Measurements from ENCODE around the gene HMMR. TPM values are rescaled to one million over a fixed set of nuclear protein-coding genes. Genes with fewer than 3 reads are reported as not detected.

The HMMR gene
- total and polyA plus RNA-seq, 7 donors, result 0.14 to 1.4 (median 0.49) TPM

DNA sequence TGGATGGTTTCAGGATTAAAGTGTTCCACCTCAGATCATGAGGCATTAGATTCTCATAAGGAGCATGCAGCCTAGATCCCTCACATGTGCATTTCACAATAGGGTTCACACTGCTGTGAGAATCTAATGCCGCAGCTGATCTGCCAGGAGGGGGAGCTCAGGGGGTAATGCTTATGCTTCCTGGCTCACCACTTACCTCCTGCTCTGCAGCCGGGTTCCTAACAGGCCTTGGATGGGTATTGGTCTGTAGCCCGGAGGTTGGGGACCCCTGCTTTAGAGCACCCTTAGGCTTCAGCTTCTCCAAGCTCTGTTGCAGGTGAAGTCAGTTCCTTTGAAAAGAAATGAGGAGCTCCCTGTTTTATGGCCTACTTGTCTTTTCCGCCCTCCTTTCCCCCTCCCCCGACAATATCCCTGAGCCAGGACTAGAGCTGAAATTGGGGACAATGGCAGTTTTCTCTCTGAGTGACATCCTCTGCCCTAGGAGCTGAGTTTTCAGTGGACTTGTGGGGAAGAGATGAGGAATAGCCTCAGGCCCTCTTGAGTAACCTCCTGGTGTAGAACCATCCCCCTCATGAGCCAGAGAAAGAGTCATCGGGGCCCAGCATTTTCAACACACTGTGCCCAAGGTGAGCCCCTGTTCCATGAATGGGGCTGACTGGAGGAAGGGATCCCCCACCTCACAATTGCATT lies 28.8 kb downstream of the HMMR start:
- H3K4me3 ChIP-seq, result no peak overlapping the region
- intact Hi-C loops (cut with DNase I), result no loop called here
- WGBS, 3 donors, result 74 to 87% (median 85%) methylated on average over 6 of the region's 6 CpGs

DNA sequence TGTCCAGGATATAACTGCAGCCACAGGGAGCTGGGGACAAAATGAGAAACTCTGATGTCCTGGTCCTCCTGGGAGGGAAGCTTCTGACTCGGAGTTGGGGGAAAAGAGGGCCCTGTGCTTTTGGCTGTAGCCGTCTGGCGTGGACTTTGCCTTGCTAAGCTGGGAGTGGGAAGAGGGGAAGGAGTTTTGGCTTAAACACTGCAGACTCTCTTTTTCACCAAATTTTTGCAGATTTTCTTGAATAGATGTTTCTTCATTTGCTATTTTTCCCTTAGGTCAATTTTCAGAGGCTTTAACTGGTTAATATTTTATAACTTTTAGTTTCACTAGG lies 29.3 kb downstream of the HMMR start:
- Histone ChIP-seq H3K36me3 (ENCODE audit: insufficient read depth in 1 of 2, low read depth in 1 of 2) (no peaks in the 10 kb centered on the region), H3K4me1 (no peaks in the 10 kb centered on the region), H3K9me3 (no peaks in the 10 kb centered on the region), H3K27ac (no peak overlapping the region), H3K4me3 (no peak overlapping the region), H3K27me3 (ENCODE audit: insufficient read depth in 3 of 3, low read length in 2 of 3) (no peaks in the 10 kb centered on the region)
- WGBS, 3 donors, result 96 to 100% (median 98%) methylated on average over 3 of the region's 3 CpGs
- ATAC-seq (no peak), DNase-seq (no peak)
- intact Hi-C loops (cut with DNase I), result no loop called here
- TF ChIP-seq, protein P1, sequence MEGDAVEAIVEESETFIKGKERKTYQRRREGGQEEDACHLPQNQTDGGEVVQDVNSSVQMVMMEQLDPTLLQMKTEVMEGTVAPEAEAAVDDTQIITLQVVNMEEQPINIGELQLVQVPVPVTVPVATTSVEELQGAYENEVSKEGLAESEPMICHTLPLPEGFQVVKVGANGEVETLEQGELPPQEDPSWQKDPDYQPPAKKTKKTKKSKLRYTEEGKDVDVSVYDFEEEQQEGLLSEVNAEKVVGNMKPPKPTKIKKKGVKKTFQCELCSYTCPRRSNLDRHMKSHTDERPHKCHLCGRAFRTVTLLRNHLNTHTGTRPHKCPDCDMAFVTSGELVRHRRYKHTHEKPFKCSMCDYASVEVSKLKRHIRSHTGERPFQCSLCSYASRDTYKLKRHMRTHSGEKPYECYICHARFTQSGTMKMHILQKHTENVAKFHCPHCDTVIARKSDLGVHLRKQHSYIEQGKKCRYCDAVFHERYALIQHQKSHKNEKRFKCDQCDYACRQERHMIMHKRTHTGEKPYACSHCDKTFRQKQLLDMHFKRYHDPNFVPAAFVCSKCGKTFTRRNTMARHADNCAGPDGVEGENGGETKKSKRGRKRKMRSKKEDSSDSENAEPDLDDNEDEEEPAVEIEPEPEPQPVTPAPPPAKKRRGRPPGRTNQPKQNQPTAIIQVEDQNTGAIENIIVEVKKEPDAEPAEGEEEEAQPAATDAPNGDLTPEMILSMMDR (IDR thresholded peaks at IDR 0.05), result no peak

More for the DNA sequence above, 28.8 kb downstream of the HMMR start:
- H3K27ac ChIP-seq, result no peak overlapping the region
- no peaks in the 10 kb centered on the region for H3K4me1 ChIP-seq
- ATAC-seq (no peak), DNase-seq (no peak)
- no peaks in the 10 kb centered on the region for H3K36me3 ChIP-seq (ENCODE audit: insufficient read depth in 1 of 2, low read depth in 1 of 2)
- H3K27me3 ChIP-seq (ENCODE audit: insufficient read depth in 3 of 3, low read length in 2 of 3), result no peaks in the 10 kb centered on the region
- TF ChIP-seq, protein P1 (IDR thresholded peaks at IDR 0.05), result no peak
- no peaks in the 10 kb centered on the region for H3K9me3 ChIP-seq

DNA sequence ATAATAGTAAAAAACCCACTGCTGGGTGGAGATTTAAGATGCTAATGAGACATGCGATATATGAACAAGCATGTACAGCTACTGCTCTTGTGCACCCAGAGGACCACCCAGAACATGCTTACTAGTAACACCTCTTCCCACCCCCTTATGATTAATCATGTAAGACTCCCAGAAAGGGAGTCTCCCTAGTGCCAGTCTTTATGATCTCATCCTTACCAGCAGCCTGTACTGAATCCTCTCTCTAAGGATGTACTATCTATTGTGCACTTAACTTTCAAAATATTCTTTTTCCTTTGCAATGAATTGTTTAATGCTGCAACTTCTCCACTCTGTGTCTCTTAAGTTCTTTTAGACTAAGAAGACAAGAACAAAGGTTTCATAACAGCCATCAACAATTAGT lies 35.9 kb downstream of the HMMR start:
- Histone ChIP-seq H3K27ac (no peak overlapping the region), H3K4me1 (no peaks in the 10 kb centered on the region), H3K36me3 (ENCODE audit: insufficient read depth in 1 of 2, low read depth in 1 of 2) (no peaks in the 10 kb centered on the region), H3K27me3 (ENCODE audit: insufficient read depth in 3 of 3, low read length in 2 of 3) (no peaks in the 10 kb centered on the region), H3K4me3 (no peak overlapping the region), H3K9me3 (no peaks in the 10 kb centered on the region)
- TF ChIP-seq, protein P1 (IDR thresholded peaks at IDR 0.05), result no peak
- 90 to 100% (median 97%) methylated on average over 1 of the region's 1 CpG for WGBS, 3 donors
- intact Hi-C loops (cut with DNase I), result no loop called here
- no peak for DNase-seq
- no peak for ATAC-seq

DNA sequence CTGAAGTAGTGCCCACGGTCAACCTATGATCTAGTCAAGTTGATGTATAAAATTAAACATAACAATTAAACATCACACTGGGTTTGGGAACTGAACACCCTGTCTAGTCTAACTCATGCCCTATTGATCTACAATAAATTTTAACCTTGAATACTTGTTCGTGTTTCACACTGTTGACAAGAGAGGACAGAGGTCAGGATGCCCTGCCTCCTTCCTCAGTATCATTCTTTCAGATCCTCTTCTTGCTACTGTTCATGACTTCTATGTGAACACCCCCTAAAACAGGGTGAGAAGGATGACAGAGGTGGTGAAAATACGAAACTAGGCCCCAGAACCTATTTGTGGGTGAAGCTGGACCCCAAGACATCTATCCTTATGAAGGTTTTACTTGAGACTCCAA lies 36.9 kb downstream of the HMMR start:
- Histone ChIP-seq H3K36me3 (ENCODE audit: insufficient read depth in 1 of 2, low read depth in 1 of 2) (no peaks in the 10 kb centered on the region), H3K9me3 (no peaks in the 10 kb centered on the region), H3K4me3 (no peak overlapping the region), H3K27ac (no peak overlapping the region), H3K27me3 (ENCODE audit: insufficient read depth in 3 of 3, low read length in 2 of 3) (no peaks in the 10 kb centered on the region), H3K4me1 (no peaks in the 10 kb centered on the region)
- TF ChIP-seq, protein P1 (IDR thresholded peaks at IDR 0.05), result no peak
- ATAC-seq (no peak), DNase-seq (no peak)
- WGBS, 3 donors, result 85 to 86% (median 86%) methylated on average over 3 of the region's 3 CpGs
- intact Hi-C loops (cut with DNase I), result no loop called here

DNA sequence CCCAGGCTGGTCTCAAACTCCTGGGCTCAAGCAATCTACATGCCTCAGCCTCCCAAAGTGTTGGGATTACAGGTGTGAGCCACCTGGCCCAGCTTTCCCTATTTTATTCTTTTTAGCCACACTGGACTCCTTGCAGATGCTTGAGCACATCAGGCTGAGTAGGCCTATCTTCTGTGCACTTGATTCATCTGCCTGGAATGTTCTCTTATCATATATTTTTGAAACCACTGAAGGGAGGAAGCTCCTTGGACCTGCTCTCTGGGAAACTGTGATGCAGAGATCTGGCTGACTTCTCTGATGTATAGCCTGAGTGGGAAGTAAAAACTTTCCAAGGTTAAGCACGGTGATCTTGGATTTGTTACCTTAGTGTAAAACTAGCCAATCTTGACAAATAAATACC lies 38.5 kb downstream of the HMMR start:
- ATAC-seq (no peak), DNase-seq (no peak)
- Histone ChIP-seq H3K4me1 (peaks cover 4% of the 10 kb centered on the region), H3K9me3 (no peaks in the 10 kb centered on the region), H3K4me3 (no peak overlapping the region), H3K27me3 (ENCODE audit: insufficient read depth in 3 of 3, low read length in 2 of 3) (no peaks in the 10 kb centered on the region), H3K27ac (no peak overlapping the region), H3K36me3 (ENCODE audit: insufficient read depth in 1 of 2, low read depth in 1 of 2) (no peaks in the 10 kb centered on the region)
- TF ChIP-seq, protein P1 (IDR thresholded peaks at IDR 0.05), result no peak
- intact Hi-C loops (cut with DNase I), result no loop called here
- WGBS, 3 donors, result 87 to 90% (median 88%) methylated on average over 1 of the region's 1 CpG
